T-helper 2 cell treated with Interferon-gamma antibody and Interleukin-4, amounts not matched to agents 5 μg/mL and 100 μg/mL, for 36 hours (primary cell): Measurements from ENCODE around the gene RPL28.

Source experiments
- DNase-seq: peaks from one replicate; pipeline ENCODE4 v3.0.0; 2021; ENCODE audit warnings: low spot score
- H3K27ac Mint-ChIP-seq: one replicate; pipeline ENCODE4 v1.8.0; 2021; ENCODE audit warnings: mild to moderate bottlenecking, mixed read lengths
- H3K27me3 Mint-ChIP-seq: one replicate; pipeline ENCODE4 v1.8.0; 2021; ENCODE audit warnings: low read depth, mixed read lengths
- H3K36me3 Mint-ChIP-seq: one replicate; pipeline ENCODE4 v1.8.0; 2021; ENCODE audit warnings: low read depth, mixed read lengths
- H3K4me1 Mint-ChIP-seq: one replicate; pipeline ENCODE4 v1.8.0; 2021; ENCODE audit warnings: low read depth, mixed read lengths
- H3K4me3 Mint-ChIP-seq: one replicate; pipeline ENCODE4 v1.8.0; 2022; ENCODE audit warnings: mild to moderate bottlenecking, moderate library complexity, mixed read lengths
- H3K9me3 Mint-ChIP-seq: one replicate; pipeline ENCODE4 v1.8.0; 2021; ENCODE audit warnings: mixed read lengths

Gene RPL28

DNA sequence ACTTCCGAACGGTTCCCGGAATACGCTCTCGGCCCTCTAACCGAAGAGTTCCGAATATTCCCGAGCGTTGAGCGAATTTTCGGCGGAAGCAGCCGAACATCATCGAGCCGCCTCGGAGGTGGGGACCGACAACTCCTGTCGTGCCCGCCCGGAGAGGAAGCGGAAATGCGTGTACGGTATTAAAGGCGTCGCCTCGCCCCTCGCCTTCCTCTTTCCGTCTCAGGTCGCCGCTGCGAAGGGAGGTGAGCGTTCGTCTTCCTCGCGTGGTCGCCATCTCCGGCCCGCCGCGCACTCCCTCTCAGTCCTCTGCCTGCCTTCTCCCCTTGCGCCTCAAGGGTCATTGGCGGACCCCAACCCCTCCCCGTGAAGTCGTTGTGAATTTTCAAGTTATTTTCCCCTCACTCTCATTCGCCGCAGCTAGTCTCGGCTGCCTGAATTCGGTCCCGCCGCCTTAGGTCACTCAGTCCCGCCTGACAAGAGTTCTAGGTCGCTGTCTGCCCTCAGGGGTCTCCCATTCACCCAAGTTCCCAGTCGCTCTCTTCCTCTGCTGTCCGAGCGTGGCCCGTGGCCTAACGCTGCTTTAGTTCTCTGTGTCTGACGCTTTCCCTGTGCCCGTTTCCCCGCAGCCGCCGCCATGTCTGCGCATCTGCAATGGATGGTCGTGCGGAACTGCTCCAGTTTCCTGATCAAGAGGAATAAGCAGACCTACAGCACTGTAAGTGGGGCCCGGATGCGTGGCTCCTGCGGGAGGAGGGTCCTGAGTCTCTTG is at the start of gene RPL28:
Gene RPL28 (plus strand): TSS at position 209 of the 769 bp plus-strand sequence. CDS start 426 bp downstream, at position 635.
- Mint-ChIP-seq H3K4me1 (peaks cover 41% of the 10 kb centered on the region), H3K9me3 (no peaks in the 10 kb centered on the region), H3K36me3 (peaks cover 60% of the 10 kb centered on the region), H3K27ac (peak within 1 kb of the TSS; percentile 98), H3K4me3 (peak within 1 kb of the TSS; percentile 99), H3K27me3 (no peaks in the 10 kb centered on the region)
- DNase-seq, result peak; percentile 98

DNA sequence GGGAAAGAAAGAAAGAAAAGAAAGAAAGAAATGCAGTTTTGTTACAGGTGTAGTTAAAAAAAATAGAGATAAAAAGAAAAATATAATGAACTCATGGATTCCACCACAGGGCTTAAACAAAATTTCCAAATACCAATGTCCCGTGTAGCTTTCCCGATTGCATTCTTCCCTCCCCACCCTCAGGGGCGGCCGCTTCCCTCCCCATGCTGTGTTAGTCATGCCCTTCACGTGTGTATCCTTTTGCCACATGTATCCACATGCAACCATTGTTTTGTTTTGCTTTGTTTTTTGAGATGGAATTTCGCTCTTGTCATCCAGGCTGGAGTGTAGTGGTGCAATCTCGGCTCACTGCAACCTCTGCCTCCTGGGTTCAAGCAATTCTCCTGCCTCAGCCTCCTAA is 49.6 kb upstream of the RPL28 start:
- H3K27me3 Mint-ChIP-seq, result peaks cover 15% of the 10 kb centered on the region
- DNase-seq, result no peak
- peaks cover 9% of the 10 kb centered on the region for H3K4me1 Mint-ChIP-seq
- H3K9me3 Mint-ChIP-seq, result no peaks in the 10 kb centered on the region
- no peak overlapping the region for H3K4me3 Mint-ChIP-seq
- H3K27ac Mint-ChIP-seq, result no peak overlapping the region
- H3K36me3 Mint-ChIP-seq, result no peaks in the 10 kb centered on the region

DNA sequence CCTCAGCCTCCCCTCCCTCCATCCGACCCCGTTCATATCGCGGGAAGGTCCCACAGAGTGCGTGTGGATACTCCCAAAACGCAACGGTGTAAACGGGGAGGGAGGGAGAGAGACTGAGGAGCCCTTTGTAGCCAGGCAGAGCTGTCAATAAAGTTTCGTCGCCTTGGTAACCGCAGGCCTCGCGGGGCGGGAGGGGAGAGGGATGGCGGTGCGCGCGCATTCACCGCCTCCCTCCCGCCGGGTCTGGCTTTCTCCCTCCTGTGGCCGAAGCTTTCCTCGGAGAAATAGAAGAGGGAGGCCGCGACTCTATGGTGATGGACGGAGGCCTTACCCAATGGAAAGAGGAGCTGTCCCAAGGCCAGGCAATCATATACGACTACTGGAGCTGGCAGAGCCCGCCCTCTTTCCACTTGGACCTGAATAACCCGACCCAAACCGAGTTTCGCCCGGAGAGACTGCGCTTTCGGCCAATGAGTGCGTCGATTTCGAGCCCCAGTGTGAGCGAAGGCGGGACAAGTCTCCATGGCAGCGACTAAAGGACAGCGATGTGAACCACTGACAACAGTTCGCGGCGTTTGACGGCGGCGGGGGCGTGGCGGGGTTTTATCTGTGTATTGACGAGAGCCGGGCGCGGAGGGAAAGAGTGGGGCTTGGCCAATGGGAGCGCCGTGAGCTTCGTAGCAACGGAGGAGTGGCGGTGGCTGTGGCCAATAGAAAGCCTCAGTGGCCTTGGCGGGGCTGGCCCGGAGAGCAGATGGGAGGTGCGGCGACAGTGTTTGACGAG is 46.4 kb upstream of the RPL28 start, which contains the start of gene KMT5C:
Gene KMT5C (plus strand): TSS at position 772 of the 784 bp plus-strand sequence. CDS start 2,061 bp downstream, outside the sequence.
- Mint-ChIP-seq H3K27me3 (peaks cover 8% of the 10 kb centered on the region), H3K4me1 (peaks cover 12% of the 10 kb centered on the region), H3K9me3 (no peaks in the 10 kb centered on the region), H3K27ac (peak within 1 kb of the TSS; percentile 98), H3K4me3 (peak within 1 kb of the TSS; percentile 92), H3K36me3 (peaks cover 2% of the 10 kb centered on the region)
- DNase-seq, result peak; percentile 100

DNA sequence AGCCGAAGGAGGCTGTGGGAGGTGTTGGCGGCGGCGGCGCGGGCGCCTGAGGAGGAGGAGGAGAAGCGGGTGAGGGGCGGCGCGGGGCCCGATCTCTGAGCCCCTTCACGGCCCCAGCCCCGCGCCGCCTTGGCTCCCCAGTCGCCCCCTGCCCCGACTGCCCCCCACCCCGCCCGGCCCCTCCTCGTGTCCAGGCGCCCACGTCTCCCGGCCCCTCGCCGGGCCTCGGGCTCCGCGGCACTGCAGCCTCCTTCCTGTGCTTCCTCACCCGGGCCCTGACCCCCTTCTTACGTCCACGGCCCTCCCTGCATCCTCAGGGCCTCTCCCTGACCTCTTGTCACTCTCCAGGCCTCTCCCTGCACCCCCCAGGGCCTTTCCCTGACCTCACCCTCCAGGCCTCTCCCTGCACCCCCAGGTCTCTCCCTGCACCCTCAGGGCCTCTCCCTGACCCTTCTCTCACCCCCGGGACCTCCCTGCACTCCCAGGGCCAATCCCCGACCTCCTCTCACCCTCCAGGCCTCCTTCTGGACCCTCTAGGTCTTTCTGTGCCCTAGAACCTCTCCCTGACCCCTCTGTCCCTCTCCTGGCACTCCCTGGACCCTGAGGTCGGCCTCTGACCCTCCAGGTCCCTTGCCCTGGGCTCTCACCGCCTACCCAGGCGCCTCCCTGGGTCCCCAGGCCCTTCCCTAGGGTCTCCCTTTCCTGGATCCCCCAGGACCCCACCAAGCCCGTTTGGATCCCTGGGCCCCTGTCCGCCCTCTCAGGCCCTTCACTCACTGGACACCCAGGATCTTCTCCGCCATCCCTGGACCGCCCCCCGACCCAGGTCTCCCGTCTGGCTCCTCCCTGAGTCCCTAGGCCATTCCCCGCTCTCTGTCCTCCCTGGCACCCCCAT is 45.6 kb upstream of the RPL28 start:
- H3K4me1 Mint-ChIP-seq, result peaks cover 12% of the 10 kb centered on the region
- H3K4me3 Mint-ChIP-seq, result peak overlapping the region; percentile 92
- H3K27me3 Mint-ChIP-seq, result peaks cover 7% of the 10 kb centered on the region
- no peaks in the 10 kb centered on the region for H3K9me3 Mint-ChIP-seq
- peaks cover 4% of the 10 kb centered on the region for H3K36me3 Mint-ChIP-seq
- peak overlapping the region; percentile 98 for H3K27ac Mint-ChIP-seq
- peak; percentile 6 for DNase-seq

DNA sequence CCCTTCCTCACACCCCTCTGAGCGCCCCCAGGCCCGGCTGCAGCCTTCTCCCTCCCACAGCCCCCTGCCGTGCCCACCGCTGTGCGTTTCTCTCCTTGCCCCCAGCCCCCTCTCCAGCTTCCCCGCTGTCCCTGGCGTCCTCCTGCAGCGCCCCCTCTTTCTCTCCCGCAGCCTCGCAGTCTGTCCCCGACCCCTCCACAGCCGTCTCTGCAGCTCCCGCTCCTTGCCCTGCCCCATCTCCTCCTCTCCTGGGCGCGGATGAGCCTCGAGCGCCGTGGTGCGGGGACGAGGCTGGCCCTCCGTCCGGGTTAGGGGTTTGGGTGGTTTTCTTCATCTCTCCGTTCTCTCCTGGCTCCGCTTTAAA is 45.0 kb upstream of the RPL28 start:
- no peaks in the 10 kb centered on the region for H3K9me3 Mint-ChIP-seq
- DNase-seq, result no peak
- peaks cover 4% of the 10 kb centered on the region for H3K36me3 Mint-ChIP-seq
- peak overlapping the region; percentile 90 for H3K27ac Mint-ChIP-seq
- H3K4me1 Mint-ChIP-seq, result peaks cover 12% of the 10 kb centered on the region
- H3K27me3 Mint-ChIP-seq, result peaks cover 7% of the 10 kb centered on the region
- peak overlapping the region; percentile 88 for H3K4me3 Mint-ChIP-seq

DNA sequence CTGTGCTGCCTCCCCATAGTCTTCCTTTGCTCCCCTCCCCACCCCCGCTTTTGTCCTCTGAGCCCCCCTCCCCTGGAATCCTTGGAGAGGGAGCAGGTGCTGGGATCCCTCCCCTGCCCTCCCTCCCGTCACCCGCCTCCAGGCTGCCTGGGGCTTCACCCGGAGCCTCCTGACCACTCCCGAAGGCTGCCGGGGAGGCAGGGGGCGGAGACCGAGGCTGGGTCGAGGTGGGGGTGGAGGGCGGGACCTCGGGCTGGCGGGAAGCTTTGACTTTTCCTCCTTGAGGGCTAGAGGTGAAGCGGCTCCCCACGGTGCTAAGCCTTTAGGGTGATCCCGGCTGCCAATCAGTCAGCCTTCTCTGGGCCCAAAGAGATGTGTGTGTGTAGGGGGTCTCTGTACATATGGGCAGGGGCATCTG is 44.6 kb upstream of the RPL28 start:
- DNase-seq, result peak; percentile 69
- no peaks in the 10 kb centered on the region for H3K9me3 Mint-ChIP-seq
- peaks cover 4% of the 10 kb centered on the region for H3K36me3 Mint-ChIP-seq
- peaks cover 5% of the 10 kb centered on the region for H3K27me3 Mint-ChIP-seq
- peaks cover 12% of the 10 kb centered on the region for H3K4me1 Mint-ChIP-seq
- peak overlapping the region; percentile 90 for H3K27ac Mint-ChIP-seq
- peak overlapping the region; percentile 88 for H3K4me3 Mint-ChIP-seq

DNA sequence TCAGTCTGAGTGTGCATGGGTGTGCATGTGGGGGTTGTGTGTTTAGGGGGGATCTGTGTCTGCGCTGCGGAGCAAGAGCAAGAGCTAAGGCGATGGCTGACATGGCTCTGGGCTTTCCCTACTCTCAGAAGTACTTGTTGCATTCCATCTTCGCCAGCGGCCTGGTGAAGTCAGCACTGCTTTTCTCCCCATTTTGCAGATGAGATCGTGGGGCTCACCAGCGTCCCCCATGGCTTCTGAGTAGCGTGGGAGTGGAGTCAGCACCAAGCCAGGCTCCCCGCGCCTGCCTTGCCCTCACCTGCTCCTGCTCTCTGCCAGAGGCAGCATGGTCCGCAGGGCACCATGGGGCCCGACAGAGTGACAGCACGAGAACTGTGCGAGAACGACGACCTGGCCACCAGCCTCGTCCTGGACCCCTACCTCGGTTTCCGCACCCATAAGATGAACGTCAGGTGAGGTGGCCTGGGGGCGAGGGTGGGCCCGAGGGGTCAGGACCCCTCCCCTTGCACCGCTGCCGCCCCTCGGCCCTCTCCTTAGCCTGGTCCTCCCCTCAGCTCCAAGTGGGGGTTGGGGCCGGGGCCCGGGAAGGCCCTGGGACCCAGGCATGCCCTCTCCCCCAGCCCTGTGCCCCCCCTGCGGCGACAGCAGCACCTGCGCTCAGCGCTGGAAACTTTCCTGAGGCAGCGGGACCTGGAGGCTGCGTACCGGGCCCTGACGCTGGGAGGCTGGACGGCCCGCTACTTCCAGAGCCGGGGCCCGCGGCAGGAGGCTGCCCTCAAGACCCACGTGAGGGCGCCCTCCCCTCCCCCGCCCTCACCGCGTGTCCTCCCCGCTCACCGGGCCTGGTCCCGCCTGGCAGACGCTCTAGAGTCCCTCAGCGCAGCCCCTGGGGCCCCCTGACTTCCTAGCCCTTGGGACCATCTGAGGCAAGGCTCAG is 43.9 kb upstream of the RPL28 start:
- Mint-ChIP-seq H3K27ac (peak overlapping the region; percentile 71), H3K9me3 (no peaks in the 10 kb centered on the region), H3K27me3 (no peaks in the 10 kb centered on the region), H3K4me1 (peaks cover 12% of the 10 kb centered on the region), H3K36me3 (peaks cover 4% of the 10 kb centered on the region), H3K4me3 (peak overlapping the region; percentile 73)
- DNase-seq, result no peak

DNA sequence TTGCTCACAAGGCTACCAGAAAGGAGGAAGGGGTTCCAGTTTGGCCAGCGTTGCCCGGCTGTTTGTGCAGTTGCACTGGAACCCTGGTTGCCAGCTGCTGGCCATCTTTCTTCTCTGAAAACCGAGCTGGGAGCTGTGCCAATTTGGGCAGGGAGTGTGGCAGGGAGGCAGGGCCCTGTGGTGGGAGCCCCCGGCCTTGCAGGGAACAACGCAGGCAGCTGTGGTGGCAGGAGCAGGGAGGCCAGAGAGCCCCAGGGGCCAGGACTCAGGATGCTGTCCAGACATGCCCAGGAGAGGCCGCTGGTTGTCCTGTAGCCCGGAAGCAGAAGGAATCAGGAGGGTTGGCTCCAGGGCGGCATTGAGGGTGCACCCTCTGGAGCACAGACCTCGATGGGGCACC is 41.3 kb upstream of the RPL28 start:
- DNase-seq, result no peak
- H3K27me3 Mint-ChIP-seq, result no peaks in the 10 kb centered on the region
- peaks cover 5% of the 10 kb centered on the region for H3K4me1 Mint-ChIP-seq
- no peak overlapping the region for H3K4me3 Mint-ChIP-seq
- H3K27ac Mint-ChIP-seq, result no peak overlapping the region
- no peaks in the 10 kb centered on the region for H3K9me3 Mint-ChIP-seq
- H3K36me3 Mint-ChIP-seq, result peaks cover 4% of the 10 kb centered on the region

DNA sequence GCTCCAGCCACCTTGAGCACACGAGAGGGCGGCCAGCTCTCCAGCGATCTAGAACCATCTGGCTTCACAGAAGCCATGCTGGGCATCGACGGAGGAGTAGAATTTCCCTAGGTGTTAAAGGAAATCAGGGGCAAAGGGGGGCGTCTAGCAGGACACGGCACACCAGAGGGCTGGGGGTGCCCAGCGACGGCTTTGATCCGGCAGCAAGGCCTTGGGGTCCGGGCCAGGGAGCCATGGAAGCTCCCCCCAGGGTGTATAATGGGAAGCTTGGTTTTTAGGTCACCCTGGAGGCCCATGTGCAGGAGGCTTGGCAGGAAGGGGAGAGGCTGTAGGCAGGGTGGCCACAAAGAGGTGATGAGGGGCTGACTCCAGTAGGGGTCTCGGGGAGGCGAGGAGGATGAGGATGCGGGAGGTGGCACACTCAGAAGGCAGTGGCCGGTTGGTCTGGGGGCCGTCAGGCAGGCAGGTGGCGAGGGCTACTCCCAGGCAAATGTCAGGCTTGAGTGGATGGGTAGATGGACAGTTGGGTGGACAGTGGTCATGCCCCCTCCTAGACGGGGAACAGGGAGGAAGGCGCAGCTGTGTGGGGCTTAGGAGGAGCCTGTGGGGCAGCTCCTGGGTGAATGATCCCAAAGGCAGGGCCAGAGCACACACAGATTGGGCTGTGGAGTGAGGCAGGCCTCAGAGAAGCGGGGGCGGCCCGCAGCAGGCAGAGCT is 40.5 kb upstream of the RPL28 start:
- Mint-ChIP-seq H3K27me3 (no peaks in the 10 kb centered on the region), H3K27ac (no peak overlapping the region), H3K4me3 (no peak overlapping the region), H3K4me1 (peaks cover 5% of the 10 kb centered on the region), H3K9me3 (no peaks in the 10 kb centered on the region), H3K36me3 (peaks cover 4% of the 10 kb centered on the region)
- no peak for DNase-seq

DNA sequence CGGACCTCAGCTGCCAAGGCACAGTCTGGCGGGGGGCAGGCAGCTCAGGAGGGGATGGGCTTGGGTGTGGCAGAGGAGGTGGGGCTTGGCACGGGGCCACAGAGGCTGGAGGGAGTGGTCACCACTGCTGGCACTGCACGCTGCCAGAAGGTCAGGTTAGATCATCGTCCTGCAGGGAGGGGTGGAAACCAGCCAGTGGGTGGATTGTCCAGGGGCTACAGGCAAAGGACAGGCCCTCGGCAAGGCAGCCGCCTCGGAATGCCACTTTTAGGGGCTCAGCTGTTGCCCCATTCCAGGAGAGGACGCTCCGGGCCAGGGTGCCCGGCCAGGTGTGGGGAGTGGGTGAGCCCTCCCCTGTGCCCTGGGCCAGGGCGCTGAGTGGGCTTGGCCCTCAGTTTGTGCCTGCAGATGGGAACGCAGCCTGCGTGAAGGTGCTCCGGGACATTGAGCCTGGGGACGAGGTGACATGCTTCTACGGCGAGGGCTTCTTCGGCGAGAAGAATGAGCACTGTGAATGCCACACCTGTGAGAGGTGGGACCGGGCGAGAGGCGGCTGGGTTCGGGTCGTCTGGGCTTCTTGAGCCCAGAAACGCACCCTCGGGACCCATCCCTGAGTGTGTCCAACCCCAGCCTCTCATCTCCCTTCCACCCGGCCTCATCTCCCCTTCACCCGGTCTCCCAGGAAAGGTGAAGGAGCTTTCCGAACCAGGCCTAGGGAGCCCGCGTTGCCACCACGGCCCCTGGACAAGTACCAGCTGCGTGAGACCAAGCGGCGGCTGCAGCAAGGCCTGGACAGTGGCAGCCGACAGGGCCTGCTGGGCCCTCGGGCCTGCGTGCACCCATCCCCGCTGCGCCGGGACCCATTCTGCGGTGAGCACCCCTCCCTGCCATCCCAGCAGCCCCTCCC is 39.7 kb upstream of the RPL28 start:
- DNase-seq, result no peak
- Mint-ChIP-seq H3K9me3 (no peaks in the 10 kb centered on the region), H3K27ac (no peak overlapping the region), H3K27me3 (peaks cover under 1% of the 10 kb centered on the region), H3K4me1 (peaks cover 3% of the 10 kb centered on the region), H3K4me3 (no peak overlapping the region), H3K36me3 (peaks cover 4% of the 10 kb centered on the region)

DNA sequence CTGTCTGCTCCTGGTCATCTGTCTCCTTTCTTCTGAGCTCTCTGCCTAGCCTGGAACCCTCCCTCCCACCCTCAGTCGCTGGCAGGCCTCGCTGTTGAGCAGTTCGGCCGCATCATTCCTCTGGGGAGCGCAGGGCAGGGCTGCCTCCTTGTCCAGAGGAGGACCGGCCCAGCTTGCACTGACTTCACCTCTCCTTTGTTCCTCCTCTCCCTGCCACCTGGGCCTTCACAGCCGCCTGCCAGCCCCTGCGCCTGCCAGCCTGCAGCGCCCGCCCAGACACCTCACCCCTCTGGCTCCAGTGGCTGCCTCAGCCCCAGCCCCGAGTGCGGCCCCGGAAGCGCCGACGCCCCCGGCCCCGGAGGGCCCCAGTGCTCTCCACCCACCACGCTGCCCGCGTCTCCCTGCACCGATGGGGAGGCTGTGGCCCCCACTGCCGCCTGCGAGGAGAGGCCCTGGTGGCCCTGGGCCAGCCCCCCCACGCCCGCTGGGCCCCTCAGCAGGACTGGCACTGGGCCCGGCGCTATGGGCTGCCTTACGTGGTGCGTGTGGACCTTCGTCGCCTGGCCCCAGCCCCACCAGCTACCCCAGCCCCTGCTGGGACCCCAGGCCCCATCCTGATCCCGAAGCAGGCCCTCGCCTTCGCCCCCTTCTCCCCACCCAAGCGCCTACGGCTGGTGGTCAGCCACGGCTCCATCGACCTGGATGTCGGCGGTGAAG is 38.8 kb upstream of the RPL28 start:
- no peak for DNase-seq
- peaks cover 9% of the 10 kb centered on the region for H3K27me3 Mint-ChIP-seq

More for the DNA sequence above, 38.8 kb upstream of the RPL28 start:
- Mint-ChIP-seq H3K36me3 (peaks cover 2% of the 10 kb centered on the region), H3K9me3 (no peaks in the 10 kb centered on the region), H3K4me1 (peaks cover 7% of the 10 kb centered on the region), H3K27ac (no peak overlapping the region), H3K4me3 (no peak overlapping the region)
